Central memory CD8-positive, alpha-beta T cell (primary cell): ENCODE measurements around the gene FGGY.
"Not testable (repeated sequence)": the region's sequence is repeated elsewhere in the genome, so short reads cannot be mapped to it uniquely, and the experiment has no call there.

Source experiments
- ATAC-seq: fragments of 150-1000 bp; cut with Tn5 transposase; replicated peaks from 2 replicates; pipeline ENCODE4 v1.10.0; 2022; ENCODE audit warnings: mild to moderate bottlenecking, moderate FRiP score, moderate number of reproducible peaks; ENCODE audit not compliant: poor library complexity, severe bottlenecking; ENCODE audit errors: extremely low read depth
- DNase-seq, 2 donors: peaks; one replicate each; pipeline ENCODE4 v3.0.0; 2021; ENCODE audit warnings: low spot score in 2 of 2
- H3K27ac Mint-ChIP-seq: one replicate; pipeline ENCODE4 v1.8.0; 2022; ENCODE audit warnings: low read depth, mild to moderate bottlenecking, moderate library complexity, mixed read lengths
- H3K27me3 Mint-ChIP-seq: one replicate; pipeline ENCODE4 v1.8.0; 2022; ENCODE audit warnings: mixed read lengths
- H3K36me3 Mint-ChIP-seq: one replicate; pipeline ENCODE4 v1.8.0; 2022; ENCODE audit warnings: mild to moderate bottlenecking, moderate library complexity, mixed read lengths; ENCODE audit not compliant: insufficient read depth
- H3K4me1 Mint-ChIP-seq: one replicate; pipeline ENCODE4 v1.8.0; 2022; ENCODE audit warnings: mixed read lengths
- H3K4me3 Mint-ChIP-seq: one replicate; pipeline ENCODE4 v1.8.0; 2022; ENCODE audit warnings: mild to moderate bottlenecking, moderate library complexity, mixed read lengths
- H3K9me3 Mint-ChIP-seq: one replicate; pipeline ENCODE4 v1.8.0; 2022; ENCODE audit warnings: mixed read lengths

Gene FGGY

DNA sequence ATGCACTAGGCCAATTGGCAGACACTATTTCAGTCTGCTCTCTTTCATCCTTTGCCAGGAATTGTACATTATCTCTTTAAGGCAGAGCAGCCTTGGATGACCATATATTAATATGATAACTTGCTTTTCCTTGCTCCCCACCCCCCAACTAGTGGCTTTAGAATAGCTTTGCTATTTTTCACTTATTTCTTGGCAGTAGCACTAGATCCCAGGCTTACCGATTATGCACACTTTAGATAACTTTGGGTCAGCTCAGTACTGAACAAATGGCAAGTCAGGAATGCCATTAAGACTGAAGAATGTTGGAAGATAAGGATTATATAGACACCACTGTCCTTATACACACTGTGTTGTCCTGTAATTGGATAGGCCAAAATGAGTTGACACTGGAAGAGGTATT, 146.4 kb downstream of the FGGY start:
- Mint-ChIP-seq H3K4me1 (peaks cover 6% of the 10 kb centered on the region), H3K27ac (no peak overlapping the region), H3K4me3 (no peak overlapping the region), H3K9me3 (no peaks in the 10 kb centered on the region), H3K36me3 (no peaks in the 10 kb centered on the region), H3K27me3 (no peaks in the 10 kb centered on the region)
- ATAC-seq (no peak), DNase-seq (no peak)

DNA sequence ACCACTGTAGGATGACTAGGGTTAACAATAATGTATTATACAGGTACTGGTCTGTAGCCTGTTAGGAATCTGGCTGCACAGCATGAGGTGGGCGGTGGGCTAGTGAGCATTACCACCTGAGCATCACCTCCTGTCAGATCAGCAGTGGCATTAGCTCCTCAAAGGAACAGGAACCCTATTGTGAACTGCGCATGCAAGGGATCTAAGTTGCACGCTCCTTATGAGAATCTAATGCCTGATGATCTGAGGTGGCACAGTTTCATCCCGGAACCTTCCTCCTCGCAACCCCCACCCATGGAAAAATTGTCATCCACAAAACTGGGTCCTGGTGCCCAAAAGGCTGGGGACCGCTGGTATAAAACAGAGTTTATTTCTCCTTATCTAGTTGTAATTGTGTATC, 147.6 kb downstream of the FGGY start:
- no peak overlapping the region for H3K4me3 Mint-ChIP-seq
- ATAC-seq: no peak
- H3K9me3 Mint-ChIP-seq: no peaks in the 10 kb centered on the region
- H3K27me3 Mint-ChIP-seq: no peaks in the 10 kb centered on the region
- DNase-seq: no peak
- no peak overlapping the region for H3K27ac Mint-ChIP-seq
- H3K36me3 Mint-ChIP-seq: no peaks in the 10 kb centered on the region
- peaks cover 6% of the 10 kb centered on the region for H3K4me1 Mint-ChIP-seq

DNA sequence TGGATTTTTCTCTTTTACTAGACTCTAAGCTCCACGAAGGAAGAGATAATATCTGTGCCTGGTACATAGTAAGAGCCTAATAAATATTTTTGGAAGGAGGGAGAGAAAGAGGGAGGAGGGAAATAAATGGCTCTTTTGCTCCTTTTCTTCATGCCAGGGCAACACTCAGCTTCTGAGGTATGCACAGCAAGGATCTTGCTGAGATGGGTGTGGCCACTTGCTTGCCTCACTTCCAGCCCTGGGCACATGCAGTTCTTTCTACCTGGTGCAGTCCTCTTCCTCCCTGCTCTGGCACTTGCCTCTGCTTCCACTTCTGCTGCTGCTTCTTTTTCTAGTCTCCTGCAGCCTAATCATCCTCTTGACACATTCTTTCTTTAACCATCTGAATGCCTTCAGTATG, 148.1 kb downstream of the FGGY start:
- H3K4me1 Mint-ChIP-seq: peaks cover 6% of the 10 kb centered on the region
- no peak for ATAC-seq
- no peak for DNase-seq
- no peaks in the 10 kb centered on the region for H3K27me3 Mint-ChIP-seq
- peak overlapping the region; percentile 5 for H3K27ac Mint-ChIP-seq
- no peaks in the 10 kb centered on the region for H3K9me3 Mint-ChIP-seq
- H3K36me3 Mint-ChIP-seq: no peaks in the 10 kb centered on the region
- no peak overlapping the region for H3K4me3 Mint-ChIP-seq

DNA sequence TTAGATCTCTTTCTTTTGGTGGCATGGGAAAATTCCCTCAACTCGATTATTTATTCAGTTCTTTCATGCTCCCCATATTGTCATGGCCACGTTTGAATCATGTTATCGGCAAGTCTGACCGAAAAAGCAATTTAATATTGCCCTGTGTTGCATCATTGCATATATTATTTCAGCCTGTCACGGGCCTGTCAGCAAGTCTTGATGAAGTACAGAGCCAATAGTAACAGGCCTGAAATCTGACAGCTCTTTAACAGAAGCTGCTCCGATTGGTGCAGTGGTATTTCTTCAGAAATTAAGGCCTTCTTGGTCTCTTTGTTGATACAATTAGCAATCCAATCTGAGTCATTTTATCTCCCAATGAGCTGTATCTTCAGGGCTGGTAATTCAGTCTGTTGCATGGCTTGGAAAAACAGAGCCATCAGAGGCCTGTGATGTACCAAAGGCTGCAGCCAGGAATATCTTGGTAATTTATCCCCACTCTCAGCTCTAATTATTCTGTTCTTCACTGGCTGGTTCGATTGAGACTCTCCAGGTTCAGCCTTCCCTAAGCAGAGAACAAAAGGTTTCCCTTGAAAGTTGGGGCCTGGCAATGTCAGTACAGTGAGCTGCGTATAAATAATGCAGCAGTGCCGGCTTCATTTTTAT, 149.5 kb downstream of the FGGY start:
- Mint-ChIP-seq H3K9me3 (no peaks in the 10 kb centered on the region), H3K27me3 (no peaks in the 10 kb centered on the region), H3K36me3 (no peaks in the 10 kb centered on the region), H3K4me3 (no peak overlapping the region), H3K27ac (no peak overlapping the region), H3K4me1 (peaks cover 6% of the 10 kb centered on the region)
- no peak for DNase-seq
- no peak for ATAC-seq

GRCh38 chr1:59452026-59452425, 155.1 kb downstream of the FGGY start:
- Mint-ChIP-seq H3K27me3 (no peaks in the 10 kb centered on the region), H3K9me3 (no peaks in the 10 kb centered on the region), H3K27ac (no peak overlapping the region), H3K4me1 (no peaks in the 10 kb centered on the region), H3K4me3 (no peak overlapping the region), H3K36me3 (no peaks in the 10 kb centered on the region)
- DNase-seq: no peak
- ATAC-seq: no peak

DNA sequence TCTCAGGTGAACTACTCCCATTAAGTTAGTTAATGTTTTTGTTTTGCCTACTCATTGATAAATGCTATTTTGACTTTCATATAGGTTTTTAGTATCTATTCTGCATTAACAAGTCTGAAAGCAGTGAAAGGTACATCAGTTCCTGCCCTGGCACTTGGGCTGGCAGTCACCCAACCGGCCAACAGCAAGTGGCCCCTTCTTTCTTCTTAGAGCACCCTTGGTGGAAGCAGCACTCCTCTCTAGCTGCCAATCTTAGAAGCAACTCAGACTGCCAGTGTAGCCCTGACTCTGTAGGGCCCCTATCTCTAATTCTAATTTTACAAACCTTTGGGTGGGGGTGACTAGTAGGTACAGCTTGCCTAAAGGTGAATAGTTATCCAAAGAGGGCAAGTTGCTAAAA, 155.7 kb downstream of the FGGY start:
- no peak overlapping the region for H3K4me3 Mint-ChIP-seq
- no peak for ATAC-seq
- no peak for DNase-seq
- H3K9me3 Mint-ChIP-seq: no peaks in the 10 kb centered on the region
- no peaks in the 10 kb centered on the region for H3K4me1 Mint-ChIP-seq
- H3K27ac Mint-ChIP-seq: no peak overlapping the region
- no peaks in the 10 kb centered on the region for H3K27me3 Mint-ChIP-seq
- H3K36me3 Mint-ChIP-seq: no peaks in the 10 kb centered on the region

DNA sequence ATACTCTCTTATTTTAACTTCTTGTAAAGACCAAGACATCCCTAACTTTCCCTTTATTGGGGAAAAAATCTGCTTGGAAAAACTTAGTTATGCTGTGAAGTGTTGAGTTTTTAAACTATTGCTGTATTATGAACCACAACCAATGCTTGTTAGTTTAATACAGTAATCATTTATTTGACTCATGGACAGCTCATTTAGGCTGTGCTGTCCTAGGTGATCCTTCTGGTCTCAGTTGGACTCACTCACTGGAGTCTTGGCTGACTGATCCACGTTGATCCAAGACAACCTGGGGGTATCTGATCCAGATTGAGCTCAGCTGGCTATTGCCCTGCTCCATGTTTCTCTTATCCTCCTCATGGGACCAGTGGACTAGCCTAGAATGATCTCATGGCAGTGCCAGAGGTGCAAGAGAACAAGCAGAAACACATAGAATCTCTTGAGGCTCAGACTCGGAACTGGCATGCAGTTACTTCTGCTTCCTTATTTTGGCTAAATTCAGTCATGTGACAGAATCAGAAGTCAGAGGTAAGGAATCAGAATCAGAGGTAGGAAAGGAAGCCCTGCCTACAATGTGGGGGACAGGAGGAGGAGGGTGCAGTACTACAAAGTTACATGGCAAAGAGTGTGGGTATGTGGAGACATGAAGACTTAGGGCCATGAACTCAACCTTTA, 156.5 kb downstream of the FGGY start:
- no peaks in the 10 kb centered on the region for H3K27me3 Mint-ChIP-seq
- H3K36me3 Mint-ChIP-seq: no peaks in the 10 kb centered on the region
- no peaks in the 10 kb centered on the region for H3K9me3 Mint-ChIP-seq
- ATAC-seq: no peak
- DNase-seq: no peak
- H3K4me1 Mint-ChIP-seq: no peaks in the 10 kb centered on the region
- H3K27ac Mint-ChIP-seq: no peak overlapping the region
- no peak overlapping the region for H3K4me3 Mint-ChIP-seq

GRCh38 chr1:59455206-59455605, 158.3 kb downstream of the FGGY start:
- DNase-seq (no peak), ATAC-seq (no peak)
- H3K4me1 Mint-ChIP-seq: no peaks in the 10 kb centered on the region
- peaks cover 5% of the 10 kb centered on the region for H3K9me3 Mint-ChIP-seq
- H3K27ac Mint-ChIP-seq: no peak overlapping the region
- no peaks in the 10 kb centered on the region for H3K27me3 Mint-ChIP-seq
- H3K4me3 Mint-ChIP-seq: no peak overlapping the region
- H3K36me3 Mint-ChIP-seq: no peaks in the 10 kb centered on the region

DNA sequence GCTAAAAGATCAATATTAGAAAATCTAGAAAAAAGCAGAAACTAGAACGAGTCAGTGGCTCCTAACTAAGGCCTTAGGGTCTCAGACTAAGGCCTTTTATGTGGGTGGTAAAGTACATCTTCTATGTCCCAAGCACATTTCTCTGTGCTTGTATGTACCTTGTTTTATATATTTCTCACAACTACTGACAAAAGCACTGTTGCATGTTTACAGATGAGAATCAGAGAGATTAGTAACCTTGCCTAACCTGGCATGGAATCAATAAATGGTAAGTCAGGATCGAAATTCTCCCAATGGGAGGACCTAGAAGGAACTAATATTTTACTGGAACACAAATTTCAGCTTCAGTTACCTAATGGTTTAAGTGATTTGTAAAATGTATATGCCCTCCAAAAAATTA, 160.9 kb downstream of the FGGY start:
- no peak overlapping the region for H3K4me3 Mint-ChIP-seq
- no peaks in the 10 kb centered on the region for H3K36me3 Mint-ChIP-seq
- ATAC-seq: no peak
- peaks cover 13% of the 10 kb centered on the region for H3K9me3 Mint-ChIP-seq
- no peak overlapping the region for H3K27ac Mint-ChIP-seq
- no peaks in the 10 kb centered on the region for H3K4me1 Mint-ChIP-seq
- no peak for DNase-seq
- H3K27me3 Mint-ChIP-seq: no peaks in the 10 kb centered on the region

GRCh38 chr1:59458884-59459283, 162.0 kb downstream of the FGGY start:
- ATAC-seq (no peak), DNase-seq (no peak)
- H3K9me3 Mint-ChIP-seq: peaks cover 13% of the 10 kb centered on the region
- no peaks in the 10 kb centered on the region for H3K4me1 Mint-ChIP-seq
- peaks cover 2% of the 10 kb centered on the region for H3K36me3 Mint-ChIP-seq
- H3K4me3 Mint-ChIP-seq: no peak overlapping the region
- H3K27me3 Mint-ChIP-seq: no peaks in the 10 kb centered on the region
- H3K27ac Mint-ChIP-seq: no peak overlapping the region

- H3K27ac Mint-ChIP-seq, ATAC-seq, H3K4me3 Mint-ChIP-seq, H3K27me3 Mint-ChIP-seq, DNase-seq, H3K36me3 Mint-ChIP-seq: not testable (repeated sequence)
- Mint-ChIP-seq H3K4me1 (peaks cover 13% of the 10 kb centered on the region), H3K9me3 (peaks cover 13% of the 10 kb centered on the region)
These were observed 166.0 kb downstream of the FGGY start for GRCh38 chr1:59462942-59463341.

DNA sequence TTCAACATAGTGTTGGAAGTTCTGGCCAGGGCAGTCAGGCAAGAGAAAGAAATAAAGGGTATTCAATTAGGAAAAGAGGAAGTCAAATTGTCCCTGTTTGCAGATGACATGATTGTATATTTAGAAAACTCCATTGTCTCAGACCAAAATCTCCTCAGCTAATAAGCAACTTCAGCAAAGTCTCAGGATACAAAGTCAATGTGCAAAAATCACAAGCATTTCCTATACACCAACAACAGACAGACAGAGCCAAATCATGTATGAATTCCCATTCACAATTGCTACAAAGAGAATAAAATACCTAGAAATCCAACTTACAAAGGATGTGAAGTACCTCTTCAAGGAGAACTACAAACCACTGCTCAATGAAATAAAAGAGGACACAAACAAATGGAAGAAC, 168.6 kb downstream of the FGGY start:
- Mint-ChIP-seq H3K9me3 (peaks cover 12% of the 10 kb centered on the region), H3K4me1 (peaks cover 13% of the 10 kb centered on the region)
- DNase-seq, H3K36me3 Mint-ChIP-seq, H3K27ac Mint-ChIP-seq, ATAC-seq, H3K27me3 Mint-ChIP-seq, H3K4me3 Mint-ChIP-seq: not testable (repeated sequence)

DNA sequence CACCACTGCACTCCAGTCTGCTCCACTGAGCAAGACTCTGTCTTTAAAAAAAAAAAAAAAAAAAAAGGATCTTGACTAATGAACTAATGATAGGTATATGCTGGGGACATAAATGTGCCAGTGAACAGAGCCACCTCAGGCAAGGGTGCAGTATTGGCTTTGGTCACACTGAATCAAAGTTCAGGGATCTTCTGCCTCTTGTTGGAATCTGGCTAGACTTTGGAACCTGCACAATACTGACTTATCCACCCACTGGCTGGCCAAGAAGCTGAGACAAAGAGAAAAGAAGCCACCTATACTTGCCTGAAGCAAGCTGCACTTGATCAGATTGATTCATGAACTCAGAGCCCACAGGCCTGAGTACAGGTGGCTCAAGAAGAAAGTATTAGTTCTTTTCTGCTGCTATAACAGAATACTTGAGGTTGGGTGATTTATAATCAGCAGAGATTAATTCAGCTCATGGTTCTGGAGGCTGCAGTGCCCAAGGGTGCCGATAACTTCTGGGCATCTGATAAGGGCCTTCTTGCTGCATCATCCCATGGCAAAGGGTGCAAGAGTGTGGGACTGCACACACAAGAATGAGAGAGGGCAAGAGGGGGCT, 172.0 kb downstream of the FGGY start:
- Mint-ChIP-seq H3K27ac (no peak overlapping the region), H3K36me3 (peaks cover 3% of the 10 kb centered on the region), H3K4me1 (peaks cover 13% of the 10 kb centered on the region), H3K27me3 (no peaks in the 10 kb centered on the region), H3K9me3 (peaks cover 5% of the 10 kb centered on the region), H3K4me3 (no peak overlapping the region)
- ATAC-seq: no peak
- DNase-seq: no peak
